ENCODE measurements around the gene LSM4.

Gene LSM4

GRCh38 chr19:18284712-18285360, 38.0 kb downstream of the LSM4 start:
- no peak for TF ChIP-seq CTCF (IDR thresholded peaks at IDR 0.05)

GRCh38 chr19:18283338-18283737, 39.5 kb downstream of the LSM4 start:
- TF ChIP-seq CTCF (IDR thresholded peaks at IDR 0.05), result no peak

GRCh38 chr19:18282788-18283141, 40.1 kb downstream of the LSM4 start:
- TF ChIP-seq CTCF (IDR thresholded peaks at IDR 0.05), result no peak

GRCh38 chr19:18282021-18282787, 40.7 kb downstream of the LSM4 start:
- no peak for TF ChIP-seq CTCF (IDR thresholded peaks at IDR 0.05)

- TF ChIP-seq CTCF (IDR thresholded peaks at IDR 0.05), result no peak
Observed at GRCh38 chr19:18281082-18282020, 41.5 kb downstream of the LSM4 start, which contains the start of gene JUND. Gene JUND (minus strand): TSS chr19:18281622. CDS start chr19:18281484, 138 bp downstream.

- TF ChIP-seq CTCF (IDR thresholded peaks at IDR 0.05), result no peak
Observed at GRCh38 chr19:18280247-18281081, 42.4 kb downstream of the LSM4 start.
